GM12878 (cell line): Measurements from ENCODE around the gene SLC26A8. TPM values are rescaled to one million over a fixed set of nuclear protein-coding genes. Genes with fewer than 3 reads are reported as not detected.
"Not testable (repeated sequence)": the region's sequence is repeated elsewhere in the genome, so short reads cannot be mapped to it uniquely, and the experiment has no call there.

ENCODE experiments used
- ATAC-seq: fragments of 200-7000 bp; cut with Tn5 transposase; 3 replicates; pipeline ENCODE4 v1.9.1; 2020; ENCODE audit warnings: mild to moderate bottlenecking, moderate library complexity
- BruUV-seq: library from RNA; stranded (reverse); fragments of 400-500 nt; replicated peaks from 2 replicates; lab custom pipeline; 2021; lab: Mats Ljungman, UMichigan
- CTCF ChIA-PET: fragments of 300-600 bp; sonication (Branson Sonifier 250); formaldehyde crosslinking; extraction: SDS; loops from one replicate; lab custom pipeline; 2021; ENCODE audit warnings: inconsistent platforms; lab: Yijun Ruan, JAX
- POLR2A ChIA-PET: fragments of 350-600 bp; formaldehyde crosslinking; extraction: SDS; loops from one replicate; lab custom pipeline; 2021; ENCODE audit warnings: inconsistent platforms; lab: Charles Lee
- RAD21 ChIA-PET: fragments of 300-600 bp; sonication (Branson Sonifier 250); formaldehyde crosslinking; loops from one replicate; lab custom pipeline; 2023; ENCODE audit warnings: antibody characterized with exemption; ENCODE audit not compliant: unreplicated experiment; lab: Charles Lee
- SMC1A ChIA-PET: fragments of 300-600 bp; sonication (Branson Sonifier 250); formaldehyde crosslinking; loops from one replicate; lab custom pipeline; 2023; ENCODE audit not compliant: unreplicated experiment, uncharacterized antibody; lab: Charles Lee
- DNase-seq: peaks from one replicate; pipeline ENCODE4 v3.0.0-alpha.2; 2011; ENCODE audit warnings: low read depth, low spot score
- FAIRE-seq: peaks from 3 replicates; lab custom pipeline; 2011; peaks lifted over from hg19 to GRCh38; lab: Jason Lieb, UNC
- H2AFZ ChIP-seq: 2 replicates; pipeline ENCODE4 v1.6.0; 2011; ENCODE audit warnings: low read depth, low read length, control low read depth; ENCODE audit not compliant: control insufficient read depth
- H3K27ac ChIP-seq: 2 replicates; pipeline ENCODE4 v1.5.1; 2011; ENCODE audit warnings: control low read depth; ENCODE audit not compliant: control insufficient read depth, insufficient read depth
- H3K27me3 ChIP-seq, 2 experiments: replicated peaks in 1 of 2; 2 replicates each; pipeline versions ENCODE4 v1.6.0 to v1.6.1; 2011; ENCODE audit warnings: low read length in 1 of 2; ENCODE audit not compliant: control insufficient read depth in 2 of 2, insufficient read depth in 2 of 2
- H3K36me3 ChIP-seq, 2 experiments: 2 replicates each; pipeline ENCODE4 v1.5.1; 2011; ENCODE audit warnings: low read length in 1 of 2; ENCODE audit not compliant: control insufficient read depth in 2 of 2, insufficient read depth in 2 of 2
- H3K4me1 ChIP-seq: 2 replicates; pipeline ENCODE4 v1.6.1; 2011; ENCODE audit warnings: mild to moderate bottlenecking, low read length, moderate library complexity, mixed read lengths; ENCODE audit not compliant: control insufficient read depth, insufficient read depth
- H3K4me2 ChIP-seq: 2 replicates; pipeline ENCODE4 v1.6.0; 2011; ENCODE audit warnings: control low read depth; ENCODE audit not compliant: control insufficient read depth, insufficient read depth
- H3K4me3 ChIP-seq: fragments of 200-600 bp; sonication (generic); 2 replicates; pipeline ENCODE4 v1.5.1; 2016
- H3K79me2 ChIP-seq: 2 replicates; pipeline ENCODE4 v1.6.0; 2011; ENCODE audit warnings: low read length; ENCODE audit not compliant: control insufficient read depth, insufficient read depth
- H3K9ac ChIP-seq: 2 replicates; pipeline ENCODE4 v1.8.0; 2011; ENCODE audit warnings: low read length, control low read depth, mixed read lengths; ENCODE audit not compliant: control insufficient read depth, insufficient read depth
- H3K9me3 ChIP-seq: replicated peaks from 3 replicates; pipeline ENCODE4 v1.5.1; 2011; ENCODE audit warnings: mild to moderate bottlenecking, low read length; ENCODE audit not compliant: control insufficient read depth, insufficient read depth
- H4K20me1 ChIP-seq: 2 replicates; pipeline ENCODE4 v1.6.0; 2011; ENCODE audit not compliant: control insufficient read depth, insufficient read depth
- EED ChIP-seq: sonication (generic); IDR thresholded peaks from 2 replicates; pipeline ENCODE4 v1.6.1; 2016; ENCODE audit warnings: antibody characterized with exemption, low read depth
- HDGF ChIP-seq: fragments of 450-650 bp; IDR thresholded peaks from 2 replicates; pipeline ENCODE4 v1.6.1; 2016; ENCODE audit warnings: antibody characterized with exemption
- MLLT1 ChIP-seq: fragments of 450-650 bp; IDR thresholded peaks from 2 replicates; pipeline ENCODE4 v1.6.1; 2016; ENCODE audit warnings: mild to moderate bottlenecking
- RUNX3 ChIP-seq: IDR thresholded peaks from 2 replicates; pipeline ENCODE4 v1.6.1; 2012; ENCODE audit warnings: low read length, inconsistent platforms
- WGBS: methylation state at CpG from one replicate; pipeline ENCODE4 v1.1.6; 2016; ENCODE audit warnings: low lambda C conversion rate; ENCODE audit not compliant: insufficient replicate concordance, insufficient coverage; ENCODE audit errors: missing lambda C conversion rate; 5-methylcytosine and 5-hydroxymethylcytosine counted together
- in situ Hi-C: fragments of 300-500 bp; cut with MboI; formaldehyde crosslinking; loops from 9 replicates; pipeline ENCODE4 v1.14.3; 2018; ENCODE audit warnings: mixed read lengths
- intact Hi-C: fragments of 100-400 bp; cut with micrococcal nuclease; formaldehyde crosslinking; loops from one replicate; pipeline ENCODE4 v1.14.2; 2022; ENCODE audit not compliant: unreplicated experiment
- polyA plus RNA-seq, 11 experiments: library from polyadenylated mRNA; depleted of rRNA in 4 of 11; unstranded in 6 of 11; stranded (reverse) in 5 of 11; fragments of >200 nt; fragmentation: Nextera tagmentation in 4 of 11; fragmentation: Illumina TruSeq in 1 of 11; extraction: Ambion mirVana in 4 of 11; extraction: Trizol in 1 of 11; gene quantifications; 1 replicate in 1 of 11; 2 replicates in 10 of 11; pipeline versions ENCODE4 v1.2.1 to v1.2.3, GENCODE V29; 2011 to 2016; ENCODE audit warnings: inconsistent platforms in 2 of 11, missing spikeins in 2 of 11, low read depth in 1 of 11
- total RNA-seq, 4 experiments: library from RNA; depleted of rRNA in 3 of 4; stranded (reverse); fragments of >200 nt in 3 of 4; fragmentation: Illumina TruSeq in 1 of 4; extraction: Trizol in 1 of 4; gene quantifications; 2 replicates each; pipeline versions ENCODE4 v1.2.1 to v1.2.3, GENCODE V29; 2013 to 2021

Gene SLC26A8
- total and polyA plus RNA-seq, 10 of the 15 experiments (the other 5 are each of a cell fraction or from before 2014, with no cell fraction given) = 0.09 to 0.95 (median 0.27) TPM; not detected in 2

GRCh38 chr6:36033144-36033543, 8.7 kb upstream of the SLC26A8 start:
- intact Hi-C loops, H3K36me3 ChIP-seq, H4K20me1 ChIP-seq, in situ Hi-C loops, H3K9me3 ChIP-seq, H3K27me3 ChIP-seq, H2AFZ ChIP-seq, FAIRE-seq, BruUV-seq, DNase-seq, ATAC-seq, H3K9ac ChIP-seq: not testable (repeated sequence)
- peak overlapping the region; percentile 31 for H3K4me2 ChIP-seq
- H3K79me2 ChIP-seq = peaks cover 95% of the 10 kb centered on the region
- ChIA-PET CTCF (interaction anchor here (1.0 to 4.2 kb wide), 4 partner anchors 8 to 62 kb away, joined by 3 to 44 read pairs (median 6); no protein-coding TSS in a partner anchor), POLR2A (interaction anchor here (0.6 to 1.5 kb wide), 8 partner anchors 14 to 1360 kb away, joined by 3 to 6 read pairs (median 4); no protein-coding TSS in a partner anchor), SMC1A (interaction anchor here (0.6 to 2.4 kb wide), 11 partner anchors 13 to 662 kb away, joined by 3 to 17 read pairs (median 3); no protein-coding TSS in a partner anchor), RAD21 (interaction anchor here (0.6 to 2.3 kb wide), 7 partner anchors 18 to 1670 kb away, joined by 3 to 16 read pairs (median 6); no protein-coding TSS in a partner anchor)
- H3K4me3 ChIP-seq = peak overlapping the region; percentile 9; the same call in 1 of the 2 replicates
- peak overlapping the region; percentile 27 for H3K27ac ChIP-seq
- TF ChIP-seq HDGF (0 out of 2 replicates have a peak, but pooled peaks have one; percentile 45), MLLT1 (peak; percentile 57), EED (0 out of 2 replicates have a peak, but pooled peaks have one; percentile 42), RUNX3 (0 out of 2 replicates have a peak, but pooled peaks have one; percentile 18)
- WGBS = 75% methylated on average over 9 of the region's 10 CpGs
- H3K4me1 ChIP-seq = peaks cover 12% of the 10 kb centered on the region
